ENCODE data around the gene SEMA4D. TPM values are rescaled to one million over a fixed set of nuclear protein-coding genes. Genes with fewer than 3 reads are reported as not detected.

SEMA4D gene
- total RNA-seq, 2 donors from 2014 or later, result 17.1 to 52.7 TPM

DNA sequence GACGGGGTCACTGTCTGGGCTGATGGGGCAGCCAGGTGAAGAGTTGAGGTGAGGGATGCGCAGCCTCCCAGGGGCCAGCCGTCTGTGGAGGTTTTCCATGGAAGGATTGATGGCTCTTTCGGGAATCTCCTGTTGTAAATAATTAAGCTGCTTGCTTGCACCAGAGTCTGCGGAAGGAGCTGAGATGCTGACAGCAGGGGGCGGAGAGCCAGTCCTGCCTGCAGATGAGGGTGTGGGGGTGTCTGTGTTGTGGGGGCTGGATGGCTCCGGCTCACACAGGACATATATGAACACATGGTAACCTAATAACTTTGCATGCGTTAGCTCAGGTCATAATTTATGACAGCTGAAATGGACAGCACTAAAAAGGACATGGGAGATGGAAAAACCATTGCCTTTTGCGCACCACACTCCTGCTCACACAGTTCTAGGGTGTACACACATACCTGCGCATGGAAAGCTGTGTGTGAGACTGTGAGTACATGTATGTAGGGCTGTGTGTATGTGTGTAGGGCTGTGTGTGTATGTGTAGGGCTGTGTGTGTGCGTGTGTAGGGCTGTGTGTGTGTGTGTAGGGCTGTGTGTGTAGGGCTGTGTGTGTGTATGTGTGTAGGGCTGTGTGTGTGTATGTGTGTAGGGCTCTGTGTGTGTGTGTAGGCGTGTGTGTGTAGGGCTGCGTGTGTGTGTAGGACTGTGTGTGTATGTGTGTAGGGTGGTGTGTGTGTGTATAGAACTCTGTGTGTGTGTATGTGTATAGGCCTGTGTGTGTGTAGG is 36.8 kb upstream of the SEMA4D start:
- WGBS, result 75% methylated on average over 13 of the region's 13 CpGs
- no peak for DNase-seq (ENCODE audit: low spot score)
- intact Hi-C loops (cut with DNase I), result loop anchor here (10.0 kb wide), 1 partner anchor 110 kb away; no protein-coding TSS in a partner anchor
- Histone ChIP-seq H3K4me1 (replicated peaks) (no peaks in the 10 kb centered on the region), H3K4me3 (no peak overlapping the region), H3K27me3 (replicated peaks; ENCODE audit: insufficient read depth) (no peaks in the 10 kb centered on the region), H3K36me3 (no peaks in the 10 kb centered on the region), H3K9me3 (no peaks in the 10 kb centered on the region), H3K27ac (no peak overlapping the region)
- TF ChIP-seq POLR2A (IDR thresholded peaks at IDR 0.05), result no peak
- TF ChIP-seq, protein P1, sequence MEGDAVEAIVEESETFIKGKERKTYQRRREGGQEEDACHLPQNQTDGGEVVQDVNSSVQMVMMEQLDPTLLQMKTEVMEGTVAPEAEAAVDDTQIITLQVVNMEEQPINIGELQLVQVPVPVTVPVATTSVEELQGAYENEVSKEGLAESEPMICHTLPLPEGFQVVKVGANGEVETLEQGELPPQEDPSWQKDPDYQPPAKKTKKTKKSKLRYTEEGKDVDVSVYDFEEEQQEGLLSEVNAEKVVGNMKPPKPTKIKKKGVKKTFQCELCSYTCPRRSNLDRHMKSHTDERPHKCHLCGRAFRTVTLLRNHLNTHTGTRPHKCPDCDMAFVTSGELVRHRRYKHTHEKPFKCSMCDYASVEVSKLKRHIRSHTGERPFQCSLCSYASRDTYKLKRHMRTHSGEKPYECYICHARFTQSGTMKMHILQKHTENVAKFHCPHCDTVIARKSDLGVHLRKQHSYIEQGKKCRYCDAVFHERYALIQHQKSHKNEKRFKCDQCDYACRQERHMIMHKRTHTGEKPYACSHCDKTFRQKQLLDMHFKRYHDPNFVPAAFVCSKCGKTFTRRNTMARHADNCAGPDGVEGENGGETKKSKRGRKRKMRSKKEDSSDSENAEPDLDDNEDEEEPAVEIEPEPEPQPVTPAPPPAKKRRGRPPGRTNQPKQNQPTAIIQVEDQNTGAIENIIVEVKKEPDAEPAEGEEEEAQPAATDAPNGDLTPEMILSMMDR (IDR thresholded peaks at IDR 0.05), result no peak
- no peak for TF ChIP-seq POLR2AphosphoS5 (IDR thresholded peaks at IDR 0.05)

DNA sequence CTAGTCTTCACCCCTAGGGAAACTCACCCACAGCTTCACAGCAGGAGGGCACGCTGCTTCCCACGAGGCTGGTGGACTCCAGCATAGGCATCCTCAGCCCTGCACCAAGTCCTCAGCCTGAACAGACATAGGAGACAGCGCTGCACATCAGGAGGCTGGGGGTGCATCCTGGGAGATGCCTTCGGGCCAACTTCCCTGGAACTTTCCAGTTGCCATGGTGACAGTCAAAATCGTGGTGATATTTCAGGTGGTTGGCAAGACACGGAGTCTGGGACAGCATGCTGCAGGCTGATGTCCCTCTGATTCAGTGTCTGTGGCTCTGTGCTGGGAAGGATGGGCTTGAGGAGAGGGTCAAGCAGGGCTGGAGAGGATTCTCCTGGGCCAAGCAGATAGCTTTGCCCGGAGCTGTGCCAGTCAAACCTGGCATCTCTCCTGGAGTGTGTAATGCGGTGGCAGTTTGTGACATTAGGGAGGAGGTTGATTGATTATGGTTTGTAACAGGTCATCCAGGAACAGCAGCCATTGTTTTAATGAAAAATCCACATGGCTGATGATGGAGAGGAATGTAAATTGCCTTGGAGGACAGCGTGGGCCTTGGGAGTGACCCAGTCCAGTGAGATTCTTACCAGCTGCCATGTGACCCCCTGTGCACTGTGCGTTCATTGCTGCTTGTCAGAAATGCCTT is 35.6 kb upstream of the SEMA4D start:
- no peak overlapping the region for H3K4me3 ChIP-seq
- TF ChIP-seq, protein P1 (IDR thresholded peaks at IDR 0.05), result no peak
- TF ChIP-seq POLR2A (IDR thresholded peaks at IDR 0.05) (no peak), POLR2AphosphoS5 (IDR thresholded peaks at IDR 0.05) (no peak)
- no peaks in the 10 kb centered on the region for H3K4me1 ChIP-seq (replicated peaks)
- no peaks in the 10 kb centered on the region for H3K9me3 ChIP-seq
- no peaks in the 10 kb centered on the region for H3K27me3 ChIP-seq (replicated peaks; ENCODE audit: insufficient read depth)
- no peak overlapping the region for H3K27ac ChIP-seq
- intact Hi-C loops (cut with DNase I), result loop anchor here (10.0 kb wide), 1 partner anchor 109 kb away; no protein-coding TSS in a partner anchor
- DNase-seq (ENCODE audit: low spot score), result no peak
- H3K36me3 ChIP-seq, result no peaks in the 10 kb centered on the region
- 64% methylated on average over 10 of the region's 10 CpGs for WGBS

DNA sequence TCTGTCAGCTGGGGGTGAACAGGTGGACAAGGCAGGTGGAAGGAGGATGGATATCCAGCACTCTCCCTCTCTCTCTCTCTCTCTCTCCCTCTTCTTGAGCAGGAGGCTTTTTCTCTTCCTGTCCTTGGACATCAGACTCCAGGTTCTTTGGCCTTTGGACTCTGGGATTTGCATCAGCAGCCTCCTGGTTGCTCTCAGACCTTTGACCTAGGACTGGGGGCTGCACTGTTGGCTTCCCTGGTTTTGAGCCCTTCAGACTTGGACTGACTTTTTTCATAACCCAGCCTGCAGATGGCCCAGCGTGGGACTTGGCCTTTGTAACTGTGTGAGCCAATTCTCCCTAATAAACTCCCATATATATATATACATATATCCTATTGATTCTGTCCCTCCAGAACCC is 35.0 kb upstream of the SEMA4D start:
- H3K36me3 ChIP-seq, result no peaks in the 10 kb centered on the region
- DNase-seq (ENCODE audit: low spot score), result no peak
- no peak overlapping the region for H3K4me3 ChIP-seq
- no peaks in the 10 kb centered on the region for H3K9me3 ChIP-seq
- 81% methylated on average over 1 of the region's 1 CpG for WGBS
- H3K4me1 ChIP-seq (replicated peaks), result no peaks in the 10 kb centered on the region
- H3K27ac ChIP-seq, result no peak overlapping the region
- TF ChIP-seq POLR2A (IDR thresholded peaks at IDR 0.05) (no peak), POLR2AphosphoS5 (IDR thresholded peaks at IDR 0.05) (no peak)
- TF ChIP-seq, protein P1 (IDR thresholded peaks at IDR 0.05), result no peak
- intact Hi-C loops (cut with DNase I), result loop anchor here (10.0 kb wide), 1 partner anchor 108 kb away; no protein-coding TSS in a partner anchor
- H3K27me3 ChIP-seq (replicated peaks; ENCODE audit: insufficient read depth), result no peaks in the 10 kb centered on the region

DNA sequence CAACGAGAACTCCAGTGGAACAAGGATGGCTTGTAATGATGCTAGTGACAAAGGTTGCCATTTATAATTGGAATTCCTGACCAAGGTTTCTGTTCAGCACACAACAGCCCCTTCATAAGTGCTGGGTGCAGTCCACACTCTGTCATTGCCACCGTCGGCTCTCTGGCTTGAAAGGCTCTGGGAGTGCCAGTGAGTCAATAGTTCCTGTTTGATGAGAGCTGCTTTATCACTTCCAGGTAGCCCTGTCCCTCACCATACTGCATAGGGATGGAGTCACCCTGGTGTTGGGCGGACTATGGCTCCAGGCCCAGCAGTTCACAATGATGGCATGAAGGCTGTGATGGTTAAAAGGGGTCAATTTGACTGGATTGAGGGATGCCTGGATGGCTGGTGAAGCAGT is 34.6 kb upstream of the SEMA4D start:
- TF ChIP-seq POLR2A (IDR thresholded peaks at IDR 0.05) (no peak), POLR2AphosphoS5 (IDR thresholded peaks at IDR 0.05) (no peak)
- TF ChIP-seq, protein P1 (IDR thresholded peaks at IDR 0.05), result no peak
- no peak for DNase-seq (ENCODE audit: low spot score)
- intact Hi-C loops (cut with DNase I), result loop anchor here (10.0 kb wide), 1 partner anchor 108 kb away; no protein-coding TSS in a partner anchor
- H3K4me1 ChIP-seq (replicated peaks), result no peaks in the 10 kb centered on the region
- WGBS, result 62% methylated on average over 4 of the region's 4 CpGs
- H3K9me3 ChIP-seq, result no peaks in the 10 kb centered on the region
- no peaks in the 10 kb centered on the region for H3K36me3 ChIP-seq
- H3K27ac ChIP-seq, result no peak overlapping the region
- no peaks in the 10 kb centered on the region for H3K27me3 ChIP-seq (replicated peaks; ENCODE audit: insufficient read depth)
- H3K4me3 ChIP-seq, result no peak overlapping the region

Data from prostate gland (tissue), 2 donors.